Measurements from ENCODE around the gene RBM7.

DNA sequence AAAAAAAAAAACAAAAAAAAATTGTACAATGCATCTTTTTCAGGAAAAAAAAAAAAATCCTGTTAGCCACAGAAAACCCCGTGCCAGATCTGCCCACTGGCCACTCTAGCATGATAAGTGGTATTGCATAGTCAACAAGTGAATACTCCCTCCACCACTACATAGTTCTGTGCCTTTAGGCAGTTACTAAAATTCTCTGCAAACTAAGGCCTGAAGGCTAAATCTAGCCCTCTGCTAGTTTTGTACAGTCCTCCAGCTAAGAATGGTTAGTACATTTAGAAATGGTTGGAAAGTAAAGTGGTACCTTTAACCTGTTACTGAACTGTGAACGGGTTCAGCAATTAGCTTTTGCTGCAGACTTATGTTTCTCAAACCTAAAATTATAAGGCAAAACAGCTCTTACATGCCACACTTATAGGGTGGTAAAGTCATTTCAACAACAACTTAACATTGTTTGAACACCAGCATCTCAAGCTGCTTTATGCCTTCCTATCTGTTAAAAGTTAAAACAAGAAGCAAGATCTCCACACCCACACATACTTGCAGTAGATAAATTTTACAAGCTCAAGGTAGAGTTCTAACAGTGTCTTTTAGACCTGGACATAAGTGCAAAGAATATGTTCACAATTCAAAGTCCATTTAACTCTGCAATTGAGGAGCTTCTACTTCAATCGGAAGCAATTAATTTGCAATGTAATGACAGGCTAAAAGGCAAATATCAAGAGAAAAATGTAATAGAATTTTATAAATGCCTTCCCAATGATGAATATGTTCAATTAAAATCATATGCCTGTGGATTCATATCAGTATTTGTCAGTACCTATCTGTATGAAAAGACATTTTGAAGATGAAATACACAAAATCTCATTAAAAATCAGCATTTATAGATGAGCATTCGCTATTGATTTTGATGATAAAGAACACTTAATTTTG is 7.5 kb upstream of the RBM7 start:
- TF ChIP-seq, protein P1, sequence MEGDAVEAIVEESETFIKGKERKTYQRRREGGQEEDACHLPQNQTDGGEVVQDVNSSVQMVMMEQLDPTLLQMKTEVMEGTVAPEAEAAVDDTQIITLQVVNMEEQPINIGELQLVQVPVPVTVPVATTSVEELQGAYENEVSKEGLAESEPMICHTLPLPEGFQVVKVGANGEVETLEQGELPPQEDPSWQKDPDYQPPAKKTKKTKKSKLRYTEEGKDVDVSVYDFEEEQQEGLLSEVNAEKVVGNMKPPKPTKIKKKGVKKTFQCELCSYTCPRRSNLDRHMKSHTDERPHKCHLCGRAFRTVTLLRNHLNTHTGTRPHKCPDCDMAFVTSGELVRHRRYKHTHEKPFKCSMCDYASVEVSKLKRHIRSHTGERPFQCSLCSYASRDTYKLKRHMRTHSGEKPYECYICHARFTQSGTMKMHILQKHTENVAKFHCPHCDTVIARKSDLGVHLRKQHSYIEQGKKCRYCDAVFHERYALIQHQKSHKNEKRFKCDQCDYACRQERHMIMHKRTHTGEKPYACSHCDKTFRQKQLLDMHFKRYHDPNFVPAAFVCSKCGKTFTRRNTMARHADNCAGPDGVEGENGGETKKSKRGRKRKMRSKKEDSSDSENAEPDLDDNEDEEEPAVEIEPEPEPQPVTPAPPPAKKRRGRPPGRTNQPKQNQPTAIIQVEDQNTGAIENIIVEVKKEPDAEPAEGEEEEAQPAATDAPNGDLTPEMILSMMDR (IDR thresholded peaks at IDR 0.05), result no peak
- no peak for TF ChIP-seq POLR2A (IDR thresholded peaks at IDR 0.05)
- no peak for TF ChIP-seq EP300 (IDR thresholded peaks at IDR 0.05)
